OCI-LY3 (cell line): ENCODE measurements around the gene DSCAM.

ENCODE experiments used
- EZH2phosphoT487 ChIP-seq: fragments of 200-600 bp; shearing (Covaris generic); IDR thresholded peaks from 2 replicates; pipeline ENCODE4 v1.6.1; 2018; ENCODE audit warnings: antibody characterized with exemption, mixed run types, low read depth
- TF ChIP-seq, protein P1 (sequence below): fragments of 200-600, 300-600 bp; sonication (generic); IDR thresholded peaks from 2 replicates; pipeline ENCODE4 v1.5.1; 2014; ENCODE audit warnings: antibody characterized with exemption, low read length, low read depth

- TF ChIP-seq, protein P1, sequence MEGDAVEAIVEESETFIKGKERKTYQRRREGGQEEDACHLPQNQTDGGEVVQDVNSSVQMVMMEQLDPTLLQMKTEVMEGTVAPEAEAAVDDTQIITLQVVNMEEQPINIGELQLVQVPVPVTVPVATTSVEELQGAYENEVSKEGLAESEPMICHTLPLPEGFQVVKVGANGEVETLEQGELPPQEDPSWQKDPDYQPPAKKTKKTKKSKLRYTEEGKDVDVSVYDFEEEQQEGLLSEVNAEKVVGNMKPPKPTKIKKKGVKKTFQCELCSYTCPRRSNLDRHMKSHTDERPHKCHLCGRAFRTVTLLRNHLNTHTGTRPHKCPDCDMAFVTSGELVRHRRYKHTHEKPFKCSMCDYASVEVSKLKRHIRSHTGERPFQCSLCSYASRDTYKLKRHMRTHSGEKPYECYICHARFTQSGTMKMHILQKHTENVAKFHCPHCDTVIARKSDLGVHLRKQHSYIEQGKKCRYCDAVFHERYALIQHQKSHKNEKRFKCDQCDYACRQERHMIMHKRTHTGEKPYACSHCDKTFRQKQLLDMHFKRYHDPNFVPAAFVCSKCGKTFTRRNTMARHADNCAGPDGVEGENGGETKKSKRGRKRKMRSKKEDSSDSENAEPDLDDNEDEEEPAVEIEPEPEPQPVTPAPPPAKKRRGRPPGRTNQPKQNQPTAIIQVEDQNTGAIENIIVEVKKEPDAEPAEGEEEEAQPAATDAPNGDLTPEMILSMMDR: no peak
- no peak for TF ChIP-seq EZH2phosphoT487
Observed at GRCh38 chr21:40622531-40622930, 224.4 kb downstream of the DSCAM start.
